Ishikawa (cell line): ENCODE measurements around the gene GOLGA8N.

ENCODE experiments used
- CEBPB ChIP-seq: IDR thresholded peaks from 2 replicates; pipeline ENCODE4 v1.6.1; 2012
- EGR1 ChIP-seq: IDR thresholded peaks from 2 replicates; pipeline ENCODE4 v1.6.1; 2012
- EP300 ChIP-seq: IDR thresholded peaks from 2 replicates; pipeline ENCODE4 v1.6.1; 2012; ENCODE audit warnings: borderline replicate concordance
- FOXM1 ChIP-seq: IDR thresholded peaks from 2 replicates; pipeline ENCODE4 v1.6.1; 2012; ENCODE audit warnings: low read depth, borderline replicate concordance
- RAD21 ChIP-seq: IDR thresholded peaks from 2 replicates; pipeline ENCODE4 v1.6.1; 2012; ENCODE audit warnings: low read depth
- TEAD4 ChIP-seq: IDR thresholded peaks from 2 replicates; pipeline ENCODE4 v1.6.1; 2012
- ZBTB7A ChIP-seq: IDR thresholded peaks from 2 replicates; pipeline ENCODE4 v1.6.1; 2012; ENCODE audit warnings: low read depth
- TF ChIP-seq, protein P1 (sequence below): IDR thresholded peaks from 2 replicates; pipeline ENCODE4 v1.6.1; 2012; ENCODE audit warnings: low read depth, mild to moderate bottlenecking
- TF ChIP-seq, protein P2 (sequence below): IDR thresholded peaks from 2 replicates; pipeline ENCODE4 v1.6.1; 2012
- TF ChIP-seq, protein P3 (sequence below): IDR thresholded peaks from 2 replicates; pipeline ENCODE4 v1.6.1; 2012

DNA sequence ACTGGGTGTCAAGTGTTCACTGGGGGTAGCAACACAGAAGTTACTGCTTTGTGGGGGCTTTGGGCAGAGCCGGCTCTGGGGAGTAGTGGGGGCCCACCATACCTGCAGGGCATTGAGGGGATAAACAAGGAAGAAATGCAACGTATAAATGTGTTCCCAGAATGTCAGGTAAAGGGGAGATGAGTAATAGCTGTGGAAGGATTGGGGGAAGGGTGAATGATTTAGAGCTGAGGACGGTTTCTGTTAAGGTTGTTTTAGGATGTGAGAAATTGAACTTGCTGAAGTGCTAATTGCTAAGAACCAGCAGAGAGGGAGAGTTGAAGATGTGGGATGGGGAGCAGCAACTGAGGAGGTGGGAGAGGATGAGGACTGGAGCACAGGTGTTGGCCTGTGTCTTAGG, 58.9 kb downstream of the GOLGA8N start:
- TF ChIP-seq RAD21 (no peak), CEBPB (no peak), FOXM1 (no peak), ZBTB7A (no peak), EP300 (no peak), EGR1 (no peak), TEAD4 (no peak)
- TF ChIP-seq, protein P1, sequence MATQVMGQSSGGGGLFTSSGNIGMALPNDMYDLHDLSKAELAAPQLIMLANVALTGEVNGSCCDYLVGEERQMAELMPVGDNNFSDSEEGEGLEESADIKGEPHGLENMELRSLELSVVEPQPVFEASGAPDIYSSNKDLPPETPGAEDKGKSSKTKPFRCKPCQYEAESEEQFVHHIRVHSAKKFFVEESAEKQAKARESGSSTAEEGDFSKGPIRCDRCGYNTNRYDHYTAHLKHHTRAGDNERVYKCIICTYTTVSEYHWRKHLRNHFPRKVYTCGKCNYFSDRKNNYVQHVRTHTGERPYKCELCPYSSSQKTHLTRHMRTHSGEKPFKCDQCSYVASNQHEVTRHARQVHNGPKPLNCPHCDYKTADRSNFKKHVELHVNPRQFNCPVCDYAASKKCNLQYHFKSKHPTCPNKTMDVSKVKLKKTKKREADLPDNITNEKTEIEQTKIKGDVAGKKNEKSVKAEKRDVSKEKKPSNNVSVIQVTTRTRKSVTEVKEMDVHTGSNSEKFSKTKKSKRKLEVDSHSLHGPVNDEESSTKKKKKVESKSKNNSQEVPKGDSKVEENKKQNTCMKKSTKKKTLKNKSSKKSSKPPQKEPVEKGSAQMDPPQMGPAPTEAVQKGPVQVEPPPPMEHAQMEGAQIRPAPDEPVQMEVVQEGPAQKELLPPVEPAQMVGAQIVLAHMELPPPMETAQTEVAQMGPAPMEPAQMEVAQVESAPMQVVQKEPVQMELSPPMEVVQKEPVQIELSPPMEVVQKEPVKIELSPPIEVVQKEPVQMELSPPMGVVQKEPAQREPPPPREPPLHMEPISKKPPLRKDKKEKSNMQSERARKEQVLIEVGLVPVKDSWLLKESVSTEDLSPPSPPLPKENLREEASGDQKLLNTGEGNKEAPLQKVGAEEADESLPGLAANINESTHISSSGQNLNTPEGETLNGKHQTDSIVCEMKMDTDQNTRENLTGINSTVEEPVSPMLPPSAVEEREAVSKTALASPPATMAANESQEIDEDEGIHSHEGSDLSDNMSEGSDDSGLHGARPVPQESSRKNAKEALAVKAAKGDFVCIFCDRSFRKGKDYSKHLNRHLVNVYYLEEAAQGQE = no peak
- TF ChIP-seq, protein P2, sequence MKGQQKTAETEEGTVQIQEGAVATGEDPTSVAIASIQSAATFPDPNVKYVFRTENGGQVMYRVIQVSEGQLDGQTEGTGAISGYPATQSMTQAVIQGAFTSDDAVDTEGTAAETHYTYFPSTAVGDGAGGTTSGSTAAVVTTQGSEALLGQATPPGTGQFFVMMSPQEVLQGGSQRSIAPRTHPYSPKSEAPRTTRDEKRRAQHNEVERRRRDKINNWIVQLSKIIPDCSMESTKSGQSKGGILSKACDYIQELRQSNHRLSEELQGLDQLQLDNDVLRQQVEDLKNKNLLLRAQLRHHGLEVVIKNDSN = no peak
- TF ChIP-seq, protein P3, sequence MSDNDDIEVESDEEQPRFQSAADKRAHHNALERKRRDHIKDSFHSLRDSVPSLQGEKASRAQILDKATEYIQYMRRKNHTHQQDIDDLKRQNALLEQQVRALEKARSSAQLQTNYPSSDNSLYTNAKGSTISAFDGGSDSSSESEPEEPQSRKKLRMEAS = no peak
